Endodermal cell (in vitro differentiated cells): ENCODE results near the gene CMIP. TPM values are rescaled to one million over a fixed set of nuclear protein-coding genes. Genes with fewer than 3 reads are reported as not detected.
"Not testable (repeated sequence)": the region's sequence is repeated elsewhere in the genome, so short reads cannot be mapped to it uniquely, and the experiment has no call there.

Experiments used
- DNase-seq: peaks from one replicate; pipeline ENCODE4 v3.0.0-alpha.2; 2017
- H3K27ac ChIP-seq: 2 replicates; pipeline ENCODE4 v1.5.1; 2013; ENCODE audit warnings: mild to moderate bottlenecking, low read depth, low read length, moderate library complexity
- H3K27me3 ChIP-seq: 2 replicates; pipeline ENCODE4 v1.6.1; 2013; ENCODE audit warnings: mild to moderate bottlenecking, low read length, moderate library complexity; ENCODE audit not compliant: insufficient read depth, control insufficient read depth, poor library complexity, severe bottlenecking
- H3K36me3 ChIP-seq: 2 replicates; pipeline ENCODE4 v1.7.0; 2013; ENCODE audit warnings: mild to moderate bottlenecking, low read length, moderate library complexity; ENCODE audit not compliant: control insufficient read depth, insufficient read depth
- H3K4me1 ChIP-seq: one replicate; pipeline ENCODE4 v1.7.0; 2013; ENCODE audit warnings: low read length; ENCODE audit not compliant: control insufficient read depth, insufficient read depth
- H3K4me3 ChIP-seq: 2 replicates; pipeline ENCODE4 v1.5.1; 2013; ENCODE audit warnings: mild to moderate bottlenecking, low read length, moderate library complexity
- H3K9ac ChIP-seq: 2 replicates; pipeline ENCODE4 v1.6.1; 2013; ENCODE audit warnings: mild to moderate bottlenecking, low read length, moderate library complexity; ENCODE audit not compliant: poor library complexity, severe bottlenecking; ENCODE audit errors: extremely low read depth
- H3K9me3 ChIP-seq: 2 replicates; pipeline ENCODE4 v1.6.1; 2013; ENCODE audit warnings: mild to moderate bottlenecking, low read length, moderate library complexity; ENCODE audit not compliant: control insufficient read depth
- H3K27ac Mint-ChIP-seq: 2 replicates; pipeline ENCODE4 v1.8.0; 2020; ENCODE audit warnings: mixed read lengths
- H3K27me3 Mint-ChIP-seq: 2 replicates; pipeline ENCODE4 v1.8.0; 2021; ENCODE audit warnings: mild to moderate bottlenecking, mixed read lengths; ENCODE audit not compliant: insufficient read depth
- H3K36me3 Mint-ChIP-seq: 2 replicates; pipeline ENCODE4 v1.8.0; 2020; ENCODE audit warnings: low read depth, mixed read lengths
- H3K4me1 Mint-ChIP-seq: 2 replicates; pipeline ENCODE4 v1.8.0; 2020; ENCODE audit warnings: mixed read lengths
- H3K4me3 Mint-ChIP-seq: 2 replicates; pipeline ENCODE4 v1.8.0; 2020; ENCODE audit warnings: mild to moderate bottlenecking, moderate library complexity, mixed read lengths
- H3K9me3 Mint-ChIP-seq: 2 replicates; pipeline ENCODE4 v1.8.0; 2020; ENCODE audit warnings: mild to moderate bottlenecking, mixed read lengths
- CTCF ChIP-seq: fragments of 200-600 bp; sonication (generic); conservative IDR thresholded peaks from 2 replicates; pipeline ENCODE4 v1.5.0; 2021; ENCODE audit warnings: antibody characterized with exemption, mild to moderate bottlenecking
- WGBS, 2 experiments: methylation state at CpG; one replicate each; pipeline versions ENCODE4 v1.1.5 to v1.1.7; 2013; ENCODE audit warnings: missing lambda C conversion rate in 2 of 2, mixed read lengths in 1 of 2; ENCODE audit not compliant: insufficient coverage in 1 of 2, insufficient read length in 1 of 2; 5-methylcytosine and 5-hydroxymethylcytosine counted together
- total RNA-seq, 2 donors: library from RNA; stranded (reverse); fragmentation: NEBNext Ultra II Directional in 1 of 2; extraction: Animal tissue kit (Norgen Biotek cat#: 25700) in 1 of 2; gene quantifications; 2 replicates in 1 of 2; 3 replicates in 1 of 2; pipeline ENCODE4 v1.2.1, GENCODE V29; 2021

Gene CMIP
- total RNA-seq, 2 donors from 2014 or later: 64.0 to 64.7 TPM

GRCh38 chr16:81520560-81521135, 76.0 kb downstream of the CMIP start:
- Mint-ChIP-seq H3K4me1 (no peaks in the 10 kb centered on the region), H3K27me3 (no peaks in the 10 kb centered on the region), H3K27ac (peak overlapping the region; percentile 48), H3K9me3 (no peaks in the 10 kb centered on the region), H3K4me3 (no peak overlapping the region), H3K36me3 (peaks cover 19% of the 10 kb centered on the region)
- no peak for DNase-seq
- no peaks in the 10 kb centered on the region for H3K9me3 ChIP-seq
- peak overlapping the region; percentile 84 for H3K27ac ChIP-seq
- H3K4me3 ChIP-seq: no peak overlapping the region
- H3K27me3 ChIP-seq: no peaks in the 10 kb centered on the region
- H3K36me3 ChIP-seq: peaks cover 13% of the 10 kb centered on the region
- H3K9ac ChIP-seq: no peak overlapping the region
- TF ChIP-seq CTCF: no peak
- WGBS, 2 experiments: 73 to 89% methylated on average over 3 to 5 of the region's 5 CpGs
- H3K4me1 ChIP-seq: no peaks in the 10 kb centered on the region

GRCh38 chr16:81521141-81521626, 76.6 kb downstream of the CMIP start:
- peak overlapping the region; percentile 84 for H3K27ac ChIP-seq
- H3K27me3 ChIP-seq: no peaks in the 10 kb centered on the region
- Mint-ChIP-seq H3K9me3 (no peaks in the 10 kb centered on the region), H3K27ac (peak overlapping the region; percentile 12), H3K36me3 (peaks cover 19% of the 10 kb centered on the region), H3K4me1 (no peaks in the 10 kb centered on the region), H3K27me3 (no peaks in the 10 kb centered on the region), H3K4me3 (no peak overlapping the region)
- no peak overlapping the region for H3K4me3 ChIP-seq
- H3K4me1 ChIP-seq: no peaks in the 10 kb centered on the region
- H3K9me3 ChIP-seq: no peaks in the 10 kb centered on the region
- peaks cover 13% of the 10 kb centered on the region for H3K36me3 ChIP-seq
- no peak overlapping the region for H3K9ac ChIP-seq
- 89 to 93% methylated on average over 11 to 19 of the region's 19 CpGs for WGBS, 2 experiments
- DNase-seq: no peak
- TF ChIP-seq CTCF: no peak

GRCh38 chr16:81522108-81522701, 77.6 kb downstream of the CMIP start:
- Mint-ChIP-seq H3K27ac (no peak overlapping the region), H3K9me3 (peaks cover under 1% of the 10 kb centered on the region), H3K36me3 (peaks cover 18% of the 10 kb centered on the region), H3K27me3 (no peaks in the 10 kb centered on the region), H3K4me1 (no peaks in the 10 kb centered on the region), H3K4me3 (no peak overlapping the region)
- Histone ChIP-seq H3K27ac (no peak overlapping the region), H3K27me3 (no peaks in the 10 kb centered on the region), H3K9me3 (peaks cover 5% of the 10 kb centered on the region), H3K4me3 (no peak overlapping the region), H3K36me3 (peaks cover 5% of the 10 kb centered on the region), H3K9ac (no peak overlapping the region), H3K4me1 (no peaks in the 10 kb centered on the region)
- TF ChIP-seq CTCF: no peak
- peak; percentile 88 for DNase-seq
- 95% methylated on average over 8 of the region's 8 CpGs for WGBS, 2 experiments

- not testable (repeated sequence) for H3K4me1 ChIP-seq, DNase-seq, H3K36me3 ChIP-seq, H3K4me3 Mint-ChIP-seq, H3K27me3 Mint-ChIP-seq, H3K4me3 ChIP-seq, H3K27ac ChIP-seq, H3K9ac ChIP-seq, H3K4me1 Mint-ChIP-seq, H3K9me3 Mint-ChIP-seq, H3K27me3 ChIP-seq
- peaks cover 11% of the 10 kb centered on the region for H3K9me3 ChIP-seq
- WGBS, 2 experiments: 95 to 98% methylated on average over 7 of the region's 7 CpGs
- H3K36me3 Mint-ChIP-seq: peaks cover 18% of the 10 kb centered on the region
- peak overlapping the region; percentile 72 for H3K27ac Mint-ChIP-seq
Measured at GRCh38 chr16:81522851-81523250, 78.2 kb downstream of the CMIP start.
